HUES64 (cell line): ENCODE data around the gene RBM24.

Experiments used
- H3K27ac ChIP-seq: 2 replicates; pipeline ENCODE4 v1.7.0; 2013; ENCODE audit warnings: low read depth, low read length, inconsistent platforms
- H3K27me3 ChIP-seq: 2 replicates; pipeline ENCODE4 v1.6.1; 2013; ENCODE audit warnings: mild to moderate bottlenecking, low read length; ENCODE audit not compliant: insufficient read depth
- H3K36me3 ChIP-seq: 2 replicates; pipeline ENCODE4 v1.6.1; 2013; ENCODE audit warnings: mild to moderate bottlenecking, low read length; ENCODE audit not compliant: insufficient read depth
- H3K4me1 ChIP-seq: 2 replicates; pipeline ENCODE4 v1.6.1; 2013; ENCODE audit warnings: mild to moderate bottlenecking, low read length, moderate library complexity; ENCODE audit not compliant: insufficient read depth
- H3K4me3 ChIP-seq: 2 replicates; pipeline ENCODE4 v1.5.1; 2013; ENCODE audit warnings: mild to moderate bottlenecking, low read length, moderate library complexity
- H3K9ac ChIP-seq: 2 replicates; pipeline ENCODE4 v1.6.1; 2013; ENCODE audit warnings: mild to moderate bottlenecking, low read depth, low read length
- H3K9me3 ChIP-seq: 2 replicates; pipeline ENCODE4 v1.6.1; 2013; ENCODE audit warnings: low read depth, low read length; ENCODE audit not compliant: insufficient read depth
- whole genome bisulfite sequencing: fragments of 150-250, 120-280 bp; methylation state at CpG from one replicate; pipeline ENCODE4 v1.1.7; 2013; ENCODE audit warnings: missing lambda C conversion rate; 5-methylcytosine and 5-hydroxymethylcytosine counted together

Gene RBM24

GRCh38 chr6:17291778-17292177 lies 10.6 kb downstream of the RBM24 start:
- Histone ChIP-seq H3K4me3 (no peak overlapping the region), H3K4me1 (no peaks in the 10 kb centered on the region), H3K9ac (no peak overlapping the region), H3K36me3 (no peaks in the 10 kb centered on the region; the same call in 1 of the 2 replicates), H3K9me3 (no peaks in the 10 kb centered on the region), H3K27me3 (no peaks in the 10 kb centered on the region; the same call in 1 of the 2 replicates), H3K27ac (no peak overlapping the region)
- WGBS = 93% methylated on average over 17 of the region's 17 CpGs

- Histone ChIP-seq H3K27ac (no peak overlapping the region), H3K36me3 (no peaks in the 10 kb centered on the region; the same call in 1 of the 2 replicates), H3K27me3 (no peaks in the 10 kb centered on the region; the same call in 1 of the 2 replicates)
These were observed 11.5 kb downstream of the RBM24 start for GRCh38 chr6:17292600-17293133.

GRCh38 chr6:17293395-17293794 lies 12.2 kb downstream of the RBM24 start:
- H3K36me3 ChIP-seq = no peaks in the 10 kb centered on the region; the same call in 1 of the 2 replicates
- H3K27me3 ChIP-seq = no peaks in the 10 kb centered on the region; the same call in 1 of the 2 replicates
- H3K9me3 ChIP-seq = no peaks in the 10 kb centered on the region
- no peak overlapping the region for H3K4me3 ChIP-seq
- no peaks in the 10 kb centered on the region for H3K4me1 ChIP-seq
- H3K9ac ChIP-seq = no peak overlapping the region
- no CpG with 5 or more reads among the region's 1 CpG for WGBS
- no peak overlapping the region for H3K27ac ChIP-seq

More at GRCh38 chr6:17292600-17293133, 11.5 kb downstream of the RBM24 start:
- no peaks in the 10 kb centered on the region for H3K4me1 ChIP-seq
- H3K4me3 ChIP-seq = no peak overlapping the region
- H3K9me3 ChIP-seq = no peaks in the 10 kb centered on the region
- 98% methylated on average over 3 of the region's 5 CpGs for WGBS
- H3K9ac ChIP-seq = no peak overlapping the region

- Histone ChIP-seq H3K9ac (no peak overlapping the region), H3K4me3 (no peak overlapping the region), H3K9me3 (no peaks in the 10 kb centered on the region), H3K4me1 (no peaks in the 10 kb centered on the region), H3K27ac (no peak overlapping the region), H3K36me3 (no peaks in the 10 kb centered on the region; the same call in 1 of the 2 replicates), H3K27me3 (no peaks in the 10 kb centered on the region)
- WGBS = 100% methylated on average over 2 of the region's 3 CpGs
These were observed 16.3 kb downstream of the RBM24 start for GRCh38 chr6:17297271-17298080.

GRCh38 chr6:17298257-17298656 lies 17.1 kb downstream of the RBM24 start:
- no peaks in the 10 kb centered on the region; the same call in 1 of the 2 replicates for H3K36me3 ChIP-seq
- no peaks in the 10 kb centered on the region for H3K4me1 ChIP-seq
- H3K27me3 ChIP-seq = no peaks in the 10 kb centered on the region
- H3K27ac ChIP-seq = no peak overlapping the region
- H3K4me3 ChIP-seq = no peak overlapping the region
- H3K9ac ChIP-seq = no peak overlapping the region
- no peaks in the 10 kb centered on the region for H3K9me3 ChIP-seq
- 90% methylated on average over 1 of the region's 1 CpG for WGBS

- Histone ChIP-seq H3K4me1 (no peaks in the 10 kb centered on the region), H3K27ac (no peak overlapping the region), H3K27me3 (no peaks in the 10 kb centered on the region), H3K4me3 (no peak overlapping the region), H3K36me3 (no peaks in the 10 kb centered on the region), H3K9me3 (no peaks in the 10 kb centered on the region), H3K9ac (no peak overlapping the region)
- WGBS = 91% methylated on average over 1 of the region's 2 CpGs
These were observed 18.1 kb downstream of the RBM24 start for GRCh38 chr6:17299222-17299621.

GRCh38 chr6:17299750-17300149 lies 18.6 kb downstream of the RBM24 start:
- Histone ChIP-seq H3K4me1 (no peaks in the 10 kb centered on the region), H3K27ac (no peak overlapping the region), H3K36me3 (no peaks in the 10 kb centered on the region), H3K9me3 (no peaks in the 10 kb centered on the region), H3K9ac (no peak overlapping the region), H3K4me3 (no peak overlapping the region), H3K27me3 (no peaks in the 10 kb centered on the region)
- WGBS = 95% methylated on average over 1 of the region's 1 CpG

- H3K27me3 ChIP-seq = no peaks in the 10 kb centered on the region
- H3K27ac ChIP-seq = no peak overlapping the region
- H3K9me3 ChIP-seq = no peaks in the 10 kb centered on the region
- H3K9ac ChIP-seq = no peak overlapping the region
- 95% methylated on average over 5 of the region's 5 CpGs for WGBS
- H3K36me3 ChIP-seq = no peaks in the 10 kb centered on the region
- H3K4me3 ChIP-seq = no peak overlapping the region
- H3K4me1 ChIP-seq = peaks cover 8% of the 10 kb centered on the region; the same call in 1 of the 2 replicates
These were observed 19.5 kb downstream of the RBM24 start for GRCh38 chr6:17300637-17301036.

GRCh38 chr6:17303444-17303843 lies 22.3 kb downstream of the RBM24 start:
- 100% methylated on average over 2 of the region's 2 CpGs for WGBS

GRCh38 chr6:17305219-17306001 lies 24.2 kb downstream of the RBM24 start:
- Histone ChIP-seq H3K9ac (peak overlapping the region; percentile 2; the same call in 1 of the 2 replicates), H3K9me3 (no peaks in the 10 kb centered on the region), H3K36me3 (no peaks in the 10 kb centered on the region), H3K4me1 (peaks cover 11% of the 10 kb centered on the region; the same call in 1 of the 2 replicates), H3K27ac (peak overlapping the region; percentile 17; the same call in 1 of the 2 replicates), H3K4me3 (no peak overlapping the region), H3K27me3 (no peaks in the 10 kb centered on the region)
- WGBS = 32% methylated on average over 10 of the region's 10 CpGs

More at GRCh38 chr6:17303444-17303843, 22.3 kb downstream of the RBM24 start:
- no peak overlapping the region for H3K27ac ChIP-seq
- no peaks in the 10 kb centered on the region for H3K36me3 ChIP-seq
- H3K4me1 ChIP-seq = peaks cover 11% of the 10 kb centered on the region; the same call in 1 of the 2 replicates
- no peak overlapping the region for H3K9ac ChIP-seq
- H3K27me3 ChIP-seq = no peaks in the 10 kb centered on the region
- H3K9me3 ChIP-seq = no peaks in the 10 kb centered on the region
- H3K4me3 ChIP-seq = no peak overlapping the region
